Stimulated activated naive CD8-positive, alpha-beta T cell treated with anti-CD3 and anti-CD28 coated beads, Interleukin-15, amount 100 ng/mL, for 72 hours (primary cell): ENCODE measurements around the gene JMJD8.
A peak's percentile ranks its signal among the peaks of the same experiment; 100 is the strongest.

Experiments used
- ATAC-seq: fragments of 150-1000 bp; cut with Tn5 transposase; 2 replicates; pipeline ENCODE4 v1.10.0; 2021; ENCODE audit warnings: mild to moderate bottlenecking, moderate library complexity
- DNase-seq, 2 donors: peaks; one replicate each; pipeline ENCODE4 v3.0.0; 2021 to 2022
- H3K27ac Mint-ChIP-seq, 2 donors: one replicate each; pipeline ENCODE4 v1.8.0; 2022; ENCODE audit warnings: mild to moderate bottlenecking in 2 of 2, mixed read lengths in 2 of 2, moderate library complexity in 2 of 2
- H3K27me3 Mint-ChIP-seq: one replicate; pipeline ENCODE4 v1.8.0; 2022; ENCODE audit warnings: mixed read lengths
- H3K4me1 Mint-ChIP-seq: one replicate; pipeline ENCODE4 v1.8.0; 2022; ENCODE audit warnings: mild to moderate bottlenecking, mixed read lengths
- H3K4me3 Mint-ChIP-seq, 2 donors: one replicate each; pipeline ENCODE4 v1.8.0; 2022; ENCODE audit warnings: mild to moderate bottlenecking in 2 of 2, mixed read lengths in 2 of 2, moderate library complexity in 1 of 2
- H3K9me3 Mint-ChIP-seq, 2 donors: one replicate each; pipeline ENCODE4 v1.8.0; 2022; ENCODE audit warnings: mixed read lengths in 2 of 2

JMJD8 gene

DNA sequence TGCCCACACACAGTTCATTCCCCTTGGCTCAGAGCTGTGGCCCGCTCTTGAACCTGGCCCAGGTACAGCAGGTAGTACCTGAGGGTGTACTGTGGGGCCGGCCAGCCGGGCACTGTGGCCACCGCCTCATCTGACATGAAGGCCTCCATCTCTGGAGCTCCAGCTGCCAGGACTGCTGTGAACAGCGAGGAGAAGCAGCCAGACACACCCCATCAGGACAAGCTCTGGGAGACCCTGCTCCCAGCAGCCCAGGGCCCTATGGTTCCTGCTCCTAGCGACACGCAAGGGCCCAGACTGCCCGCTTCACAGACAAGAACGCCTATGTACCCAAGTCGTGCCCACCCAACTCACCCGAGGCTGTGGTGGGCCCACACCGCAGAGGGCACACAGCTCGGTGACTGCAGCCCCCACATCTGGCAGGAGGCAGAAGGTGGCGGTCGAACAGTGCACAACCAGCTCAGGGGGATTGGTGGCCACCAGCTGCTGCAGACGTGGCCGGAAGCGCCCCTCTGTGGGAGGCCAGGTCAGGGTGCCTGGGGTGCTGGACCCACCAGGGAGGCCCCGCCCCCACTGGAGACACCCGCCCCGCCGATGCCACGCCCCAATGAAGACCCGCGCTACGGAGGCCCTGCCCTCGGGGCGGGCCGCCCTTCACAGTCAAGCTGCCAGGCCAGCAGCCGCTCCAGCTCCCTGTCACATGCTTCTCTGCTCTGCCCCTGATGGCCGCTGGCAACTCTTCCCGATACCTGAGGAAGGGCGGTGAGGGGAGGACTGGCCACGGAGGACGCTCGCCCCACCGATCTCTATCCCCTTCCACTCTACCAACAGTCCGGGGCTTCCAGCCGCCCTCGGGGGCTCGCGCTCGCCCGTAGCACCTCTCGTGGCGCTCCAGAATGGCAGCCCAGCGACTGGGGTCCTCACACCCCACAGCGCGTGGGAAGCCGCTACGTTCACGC is 5.0 kb downstream of the JMJD8 start:
- ATAC-seq: peak; percentile 8
- Mint-ChIP-seq H3K4me3 (peak overlapping the region; percentile 86 to 90), H3K4me1 (peaks cover 51% of the 10 kb centered on the region), H3K27me3 (peaks cover 19% of the 10 kb centered on the region), H3K9me3 (no peaks in the 10 kb centered on the region), H3K27ac (peak overlapping the region in 1 of 2 donors; percentile 75)
- DNase-seq: peak; percentile 58 to 64

DNA sequence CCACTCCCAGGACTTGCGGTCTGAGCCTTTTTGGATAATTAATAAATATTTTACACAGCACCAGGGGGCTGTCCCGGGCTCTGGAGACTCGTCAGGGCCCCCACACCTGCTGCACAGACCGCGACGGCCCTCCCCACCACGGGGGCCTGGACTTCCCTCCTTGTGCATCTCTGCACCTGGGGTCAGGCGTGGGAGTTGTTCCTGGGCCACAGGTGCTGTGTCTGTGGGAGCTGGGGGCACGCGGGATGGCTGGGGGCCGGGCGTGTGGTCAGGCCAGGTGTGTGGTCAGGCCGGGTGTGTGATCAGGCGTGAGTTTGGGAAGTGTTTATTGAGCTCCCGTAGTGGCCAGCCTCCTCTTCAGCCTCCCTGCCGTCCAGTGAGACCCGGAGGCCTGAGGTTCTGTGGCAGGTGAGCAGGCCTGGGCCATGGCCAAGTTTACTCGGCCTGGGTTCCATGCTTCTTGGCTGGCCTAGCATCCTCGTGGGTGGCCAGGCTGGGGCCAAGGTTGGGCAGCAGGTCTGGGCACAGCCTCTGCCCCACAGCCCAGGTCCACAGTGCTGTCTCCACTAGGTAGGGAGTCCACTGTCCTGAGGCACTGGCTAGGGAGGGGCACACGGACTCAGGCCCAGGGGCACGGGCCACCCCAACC is 5.8 kb downstream of the JMJD8 start:
- peaks cover 19% of the 10 kb centered on the region for H3K27me3 Mint-ChIP-seq
- H3K4me3 Mint-ChIP-seq: no peak overlapping the region

DNA sequence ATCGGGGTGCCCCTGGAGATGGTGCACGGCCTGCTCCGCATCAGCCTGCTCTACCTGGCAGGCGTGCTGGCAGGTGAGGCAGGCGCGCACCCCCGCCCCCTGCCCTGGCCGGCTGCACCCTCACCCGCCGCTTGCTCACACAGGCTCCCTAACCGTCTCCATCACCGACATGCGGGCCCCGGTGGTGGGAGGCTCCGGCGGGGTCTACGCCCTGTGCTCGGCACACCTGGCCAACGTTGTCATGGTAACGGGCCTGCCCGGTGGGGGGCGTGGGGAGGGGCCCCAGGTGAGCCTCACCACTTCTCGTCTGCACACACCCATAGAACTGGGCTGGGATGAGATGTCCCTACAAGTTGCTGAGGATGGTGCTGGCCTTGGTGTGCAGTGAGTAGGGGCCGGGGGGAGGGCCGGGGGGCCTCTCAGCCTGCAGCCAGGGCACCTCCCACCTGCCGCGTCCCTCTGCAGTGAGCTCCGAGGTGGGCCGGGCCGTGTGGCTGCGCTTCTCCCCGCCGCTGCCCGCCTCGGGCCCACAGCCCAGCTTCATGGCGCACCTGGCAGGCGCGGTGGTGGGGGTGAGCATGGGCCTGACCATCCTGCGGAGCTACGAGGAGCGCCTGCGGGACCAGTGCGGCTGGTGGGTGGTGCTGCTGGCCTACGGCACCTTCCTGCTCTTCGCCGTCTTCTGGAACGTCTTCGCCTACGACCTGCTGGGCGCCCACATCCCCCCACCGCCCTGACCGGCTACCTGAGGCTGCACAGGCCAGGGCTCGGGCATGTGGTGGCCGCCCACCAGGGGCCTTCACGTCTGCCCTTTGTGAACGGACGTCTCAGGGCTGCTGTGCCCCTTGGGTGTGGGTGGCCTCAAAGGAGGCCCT is 6.6 kb downstream of the JMJD8 start:
- Mint-ChIP-seq H3K27me3 (peaks cover 19% of the 10 kb centered on the region), H3K27ac (peak overlapping the region in 1 of 2 donors; percentile 95), H3K9me3 (no peaks in the 10 kb centered on the region), H3K4me1 (peaks cover 37% of the 10 kb centered on the region), H3K4me3 (peak overlapping the region in 1 of 2 donors; percentile 37)
- DNase-seq (no peak), ATAC-seq (no peak)

More for the DNA sequence above, 5.8 kb downstream of the JMJD8 start:
- Mint-ChIP-seq H3K27ac (peak overlapping the region in 1 of 2 donors; percentile 95), H3K9me3 (no peaks in the 10 kb centered on the region), H3K4me1 (peaks cover 45% of the 10 kb centered on the region)
- ATAC-seq: no peak
- no peak for DNase-seq

DNA sequence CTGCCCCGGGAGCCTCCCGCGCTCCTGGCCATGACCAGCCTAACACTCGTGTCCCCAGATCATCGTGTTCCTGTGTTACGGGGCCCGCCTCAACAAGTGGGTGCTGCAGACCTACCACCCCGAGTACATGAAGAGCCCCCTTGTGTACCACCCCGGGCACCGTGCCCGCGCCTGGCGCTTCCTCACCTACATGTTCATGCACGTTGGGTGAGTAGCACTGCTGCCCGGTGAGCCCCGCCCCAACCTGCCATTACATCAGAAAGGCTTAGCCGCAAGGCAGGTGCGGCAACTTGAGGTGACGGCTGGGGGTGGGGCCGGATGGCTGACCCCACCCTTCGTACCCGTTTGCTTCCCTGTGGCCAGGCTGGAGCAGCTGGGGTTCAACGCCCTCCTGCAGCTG is 7.2 kb downstream of the JMJD8 start:
- peaks cover 31% of the 10 kb centered on the region for H3K4me1 Mint-ChIP-seq
- DNase-seq: no peak
- peak overlapping the region in 1 of 2 donors; percentile 12 for H3K27ac Mint-ChIP-seq
- peaks cover 19% of the 10 kb centered on the region for H3K27me3 Mint-ChIP-seq
- H3K4me3 Mint-ChIP-seq: no peak overlapping the region
- ATAC-seq: no peak
- H3K9me3 Mint-ChIP-seq: no peaks in the 10 kb centered on the region

DNA sequence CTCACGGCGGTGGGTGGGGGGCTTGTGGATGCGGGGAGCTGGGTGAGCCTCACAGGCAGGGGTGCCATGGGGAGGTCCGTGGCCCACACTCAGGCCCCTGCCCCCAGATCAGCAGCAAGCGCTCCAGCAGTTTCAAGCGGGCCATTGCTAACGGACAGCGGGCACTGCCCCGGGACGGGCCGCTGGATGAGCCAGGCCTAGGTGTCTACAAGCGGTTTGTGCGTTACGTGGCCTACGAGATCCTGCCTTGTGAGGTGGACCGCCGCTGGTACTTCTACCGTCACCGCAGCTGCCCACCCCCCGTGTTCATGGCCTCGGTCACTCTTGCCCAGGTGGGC is 7.6 kb downstream of the JMJD8 start:
- H3K4me3 Mint-ChIP-seq: no peak overlapping the region
- ATAC-seq: no peak
- H3K27ac Mint-ChIP-seq: no peak overlapping the region
- H3K4me1 Mint-ChIP-seq: peaks cover 27% of the 10 kb centered on the region
- H3K9me3 Mint-ChIP-seq: no peaks in the 10 kb centered on the region
- H3K27me3 Mint-ChIP-seq: peaks cover 19% of the 10 kb centered on the region
- no peak for DNase-seq

DNA sequence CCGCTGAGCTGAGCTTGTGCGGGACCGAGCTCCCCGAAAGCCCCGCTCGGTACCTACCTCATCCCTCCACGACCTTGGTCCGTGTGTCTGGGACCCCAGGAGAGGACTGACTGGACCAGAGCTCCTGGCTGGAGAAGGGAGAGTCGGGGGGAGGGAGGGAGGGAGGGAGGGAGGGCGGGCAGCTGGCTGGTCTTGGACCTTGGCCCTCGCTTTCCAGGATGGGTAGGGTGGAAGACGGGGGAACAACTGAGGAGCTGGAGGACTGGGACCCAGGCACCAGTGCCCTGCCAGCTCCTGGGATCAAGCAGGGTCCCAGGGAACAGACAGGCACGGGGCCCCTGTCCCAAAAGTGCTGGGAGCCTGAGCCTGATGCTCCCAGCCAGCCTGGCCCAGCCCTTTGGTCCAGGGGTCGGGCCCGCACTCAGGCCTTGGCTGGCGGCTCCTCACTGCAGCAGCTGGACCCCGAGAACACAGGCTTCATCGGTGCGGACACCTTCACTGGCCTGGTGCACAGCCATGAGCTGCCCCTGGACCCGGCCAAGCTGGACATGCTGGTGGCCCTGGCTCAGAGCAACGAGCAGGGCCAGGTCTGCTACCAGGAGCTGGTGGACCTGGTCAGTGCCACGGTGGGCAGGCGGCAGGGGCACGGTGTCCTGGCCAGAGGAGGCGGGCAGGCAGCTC is 8.1 kb downstream of the JMJD8 start:
- ATAC-seq (no peak), DNase-seq (no peak)
- Mint-ChIP-seq H3K27me3 (peaks cover 19% of the 10 kb centered on the region), H3K4me3 (peak overlapping the region in 1 of 2 donors; percentile 29), H3K27ac (no peak overlapping the region), H3K9me3 (no peaks in the 10 kb centered on the region), H3K4me1 (peaks cover 22% of the 10 kb centered on the region)

DNA sequence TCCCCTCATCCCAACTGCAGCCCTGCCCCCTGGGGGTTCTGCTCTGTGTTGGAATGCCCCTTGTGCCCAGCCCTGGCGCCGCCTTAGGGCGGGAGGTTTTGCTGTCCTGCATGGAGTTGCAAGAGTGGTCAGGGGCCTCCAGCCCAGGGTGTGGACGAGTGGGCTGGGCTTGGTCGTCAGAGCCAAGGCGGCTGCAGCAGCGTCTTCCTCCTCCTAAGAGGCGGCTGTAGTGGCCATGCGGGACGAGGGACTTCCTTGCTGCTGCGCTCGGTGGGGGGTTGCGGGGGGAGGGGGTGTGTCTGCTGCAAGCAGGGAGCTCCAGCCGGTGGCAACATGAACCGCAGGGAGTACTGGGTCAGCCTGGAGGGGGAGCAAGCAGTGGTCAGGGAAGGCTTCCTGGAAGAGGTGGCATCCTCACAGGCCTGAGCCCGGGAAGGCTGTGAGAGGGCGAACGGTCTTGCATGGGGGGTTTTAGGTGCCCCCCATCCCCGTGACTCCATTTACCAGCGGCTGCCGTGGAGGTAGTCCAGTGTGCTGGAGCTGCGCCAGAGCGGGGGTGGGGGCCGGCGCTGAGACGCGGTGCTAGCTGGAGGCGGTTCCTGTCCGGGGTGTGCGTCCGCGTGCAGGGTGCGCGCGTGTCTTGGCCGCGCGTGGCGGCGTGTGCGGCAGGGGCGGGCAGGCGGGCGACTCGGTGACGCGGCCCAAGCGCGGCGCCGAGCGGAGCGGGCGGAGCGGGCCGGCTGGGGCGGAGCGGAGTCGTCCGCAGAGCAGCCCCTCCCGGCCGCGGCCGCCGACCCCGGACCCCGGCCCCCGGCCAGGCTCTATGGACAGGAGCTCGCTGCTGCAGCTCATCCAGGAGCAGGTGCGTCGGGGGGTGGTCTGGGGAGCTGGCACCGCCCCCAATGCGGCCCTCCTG is 8.9 kb downstream of the JMJD8 start, which contains the start of gene RHBDL1:
RHBDL1 (plus strand) TSS at position 704 of the 916 bp plus-strand sequence; CDS start at position 824, 120 bp downstream.
- Mint-ChIP-seq H3K4me1 (peaks cover 20% of the 10 kb centered on the region), H3K27me3 (peaks cover 19% of the 10 kb centered on the region), H3K4me3 (peak within 1 kb of the TSS; percentile 15 to 61), H3K9me3 (no peaks in the 10 kb centered on the region), H3K27ac (no peak within 1 kb of the TSS)
- ATAC-seq: no peak
- DNase-seq: no peak

DNA sequence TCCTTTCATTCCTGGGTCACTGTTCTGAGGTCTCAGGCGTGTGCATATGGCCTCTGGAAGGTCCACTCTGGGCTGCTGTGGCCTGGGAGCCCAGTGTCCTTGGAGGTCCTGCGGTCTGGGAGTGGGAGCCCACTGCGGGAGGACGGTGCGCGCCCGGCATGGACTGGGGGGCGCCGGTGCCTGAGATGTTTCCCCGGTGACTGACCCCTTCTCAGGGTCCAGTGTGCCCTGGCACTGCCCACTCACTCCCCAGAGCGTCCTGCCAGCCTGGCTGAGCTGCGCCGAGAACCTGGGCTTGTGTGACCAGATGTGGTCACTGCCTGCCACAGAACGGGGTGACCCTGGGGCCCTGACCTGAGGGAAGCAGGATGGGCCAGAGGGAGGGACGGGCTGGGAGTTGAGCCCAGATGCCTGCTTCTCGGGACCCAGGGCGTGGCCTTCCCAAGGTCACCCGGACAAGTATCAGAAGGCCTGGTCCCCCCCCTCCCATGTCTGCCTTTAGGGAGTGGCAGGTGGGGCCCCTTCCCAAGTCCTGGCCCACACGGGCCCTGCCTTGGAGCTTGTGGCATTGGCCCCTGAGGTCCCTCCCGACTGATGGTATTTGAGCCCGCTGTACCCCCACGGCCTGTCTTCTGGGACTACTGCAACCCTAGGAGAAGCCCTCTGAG is 9.8 kb downstream of the JMJD8 start:
- H3K4me3 Mint-ChIP-seq: no peak overlapping the region
- no peaks in the 10 kb centered on the region for H3K9me3 Mint-ChIP-seq
- peaks cover 19% of the 10 kb centered on the region for H3K27me3 Mint-ChIP-seq
- H3K4me1 Mint-ChIP-seq: peaks cover 25% of the 10 kb centered on the region
- ATAC-seq: no peak
- DNase-seq: no peak
- H3K27ac Mint-ChIP-seq: no peak overlapping the region

DNA sequence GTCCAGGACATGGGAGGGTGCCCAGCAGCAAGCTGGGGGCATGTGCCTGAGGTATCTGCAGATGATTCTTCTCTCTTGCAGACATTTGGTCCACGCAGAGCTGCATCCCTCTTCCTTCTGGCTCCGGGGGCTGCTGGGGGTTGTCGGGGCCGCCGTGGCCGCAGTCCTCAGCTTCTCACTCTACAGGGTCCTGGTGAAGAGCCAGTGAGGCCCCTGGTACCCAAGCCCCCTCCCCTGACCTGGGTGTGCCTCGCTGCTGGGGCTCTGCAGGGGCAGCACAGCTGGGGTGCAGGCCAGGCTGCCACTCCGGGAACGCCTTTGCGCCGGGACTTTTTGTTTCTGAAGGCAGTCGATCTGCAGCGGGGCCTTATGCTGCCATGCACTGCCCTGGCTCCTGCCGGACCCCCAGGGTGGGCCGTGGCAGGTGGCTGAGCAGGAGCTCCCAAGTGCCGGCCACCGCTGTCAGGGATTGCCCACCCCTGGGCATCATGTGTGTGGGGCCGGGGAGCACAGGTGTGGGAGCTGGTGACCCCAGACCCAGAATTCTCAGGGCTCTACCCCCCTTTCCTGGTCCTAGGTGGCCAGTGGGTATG is 10.6 kb downstream of the JMJD8 start:
- Mint-ChIP-seq H3K27ac (no peak overlapping the region), H3K4me1 (peaks cover 25% of the 10 kb centered on the region), H3K4me3 (no peak overlapping the region), H3K9me3 (no peaks in the 10 kb centered on the region), H3K27me3 (peaks cover 19% of the 10 kb centered on the region)
- no peak for ATAC-seq
- no peak for DNase-seq

DNA sequence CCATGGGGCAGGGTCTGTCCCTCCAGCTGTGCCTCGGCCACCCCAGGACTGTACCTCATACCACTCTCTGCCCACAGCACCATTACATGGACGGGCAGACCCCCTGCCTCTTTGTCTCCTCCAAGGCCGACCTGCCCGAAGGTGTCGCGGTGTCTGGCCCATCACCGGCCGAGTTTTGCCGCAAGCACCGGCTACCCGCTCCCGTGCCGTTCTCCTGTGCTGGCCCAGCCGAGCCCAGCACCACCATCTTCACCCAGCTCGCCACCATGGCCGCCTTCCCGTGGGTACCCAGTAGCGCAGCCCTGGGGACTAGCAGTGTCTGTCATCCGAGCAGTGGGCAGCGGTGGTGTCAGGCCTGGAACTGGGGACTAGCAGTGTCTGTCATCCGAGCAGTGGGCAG is 11.3 kb downstream of the JMJD8 start:
- Mint-ChIP-seq H3K4me1 (peaks cover 26% of the 10 kb centered on the region), H3K27me3 (peaks cover 19% of the 10 kb centered on the region), H3K4me3 (no peak overlapping the region), H3K27ac (no peak overlapping the region), H3K9me3 (no peaks in the 10 kb centered on the region)
- DNase-seq (no peak), ATAC-seq (no peak)

DNA sequence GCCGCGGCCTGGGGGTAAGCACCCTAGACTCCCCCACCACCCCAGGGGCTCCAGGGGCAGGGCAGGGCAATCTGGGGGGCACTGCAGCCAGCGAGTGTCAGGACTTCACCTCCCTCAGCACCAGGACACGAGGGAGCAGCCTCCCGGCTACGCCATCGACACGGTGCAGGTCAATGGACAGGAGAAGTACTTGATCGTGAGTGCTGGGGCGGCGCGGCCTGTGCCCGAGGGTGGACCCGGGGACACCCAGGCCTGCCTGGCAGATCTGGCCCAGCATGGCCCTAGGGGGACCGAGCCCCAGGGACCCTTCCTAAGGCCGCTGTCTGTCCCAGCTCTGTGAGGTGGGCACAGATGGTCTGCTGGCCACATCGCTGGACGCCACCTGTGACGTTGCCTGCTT is 11.8 kb downstream of the JMJD8 start:
- H3K4me1 Mint-ChIP-seq: peaks cover 31% of the 10 kb centered on the region
- DNase-seq: no peak
- no peak overlapping the region for H3K4me3 Mint-ChIP-seq
- no peaks in the 10 kb centered on the region for H3K9me3 Mint-ChIP-seq
- ATAC-seq: no peak
- H3K27me3 Mint-ChIP-seq: peaks cover 19% of the 10 kb centered on the region
- H3K27ac Mint-ChIP-seq: no peak overlapping the region

DNA sequence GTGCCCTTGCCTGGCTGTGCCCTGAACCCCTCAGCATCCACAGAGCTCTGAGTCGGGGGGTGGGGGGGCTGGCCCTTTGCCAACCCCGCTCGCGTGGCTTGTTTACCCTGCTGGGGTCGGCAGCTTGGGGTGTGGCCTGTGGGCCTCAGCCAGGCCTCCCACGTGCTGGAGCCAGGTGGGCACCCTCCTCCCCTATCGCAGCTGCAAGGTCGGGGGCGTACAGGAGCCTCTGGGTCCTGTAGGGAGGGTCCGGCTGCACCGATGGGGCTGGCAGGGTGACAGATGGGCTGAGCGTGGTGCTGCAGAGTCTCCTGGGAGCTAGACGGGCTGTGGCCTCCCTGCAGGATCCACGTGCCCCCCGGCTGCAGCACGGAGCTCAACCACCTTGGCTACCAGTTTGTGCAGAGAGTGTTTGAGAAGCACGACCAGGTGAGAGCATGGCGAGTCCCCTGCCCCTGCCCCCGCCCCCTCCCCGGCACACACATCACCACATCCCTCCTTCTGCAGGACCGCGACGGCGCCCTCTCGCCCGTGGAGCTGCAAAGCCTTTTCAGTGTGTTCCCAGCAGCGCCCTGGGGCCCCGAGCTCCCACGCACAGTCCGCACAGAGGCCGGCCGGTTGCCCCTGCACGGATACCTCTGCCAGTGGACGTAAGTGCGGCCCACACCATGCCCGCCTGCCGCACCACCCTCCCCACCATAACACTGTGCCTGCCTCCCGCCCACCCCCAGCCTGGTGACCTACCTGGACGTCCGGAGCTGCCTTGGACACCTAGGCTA is 12.6 kb downstream of the JMJD8 start:
- H3K4me3 Mint-ChIP-seq: no peak overlapping the region
- no peaks in the 10 kb centered on the region for H3K9me3 Mint-ChIP-seq
- DNase-seq: no peak
- peaks cover 31% of the 10 kb centered on the region for H3K4me1 Mint-ChIP-seq
- no peak overlapping the region for H3K27ac Mint-ChIP-seq
- peaks cover 10% of the 10 kb centered on the region for H3K27me3 Mint-ChIP-seq
- no peak for ATAC-seq
